Measurements from ENCODE around the gene MACROD2.

GRCh38 chr20:15763366-15763765 lies 1768.0 kb downstream of the MACROD2 start:
- TF ChIP-seq CTCF (IDR thresholded peaks at IDR 0.05; ENCODE audit: insufficient read depth, low read depth, low read length) = no peak
- TF ChIP-seq EZH2 (IDR thresholded peaks at IDR 0.05; ENCODE audit: insufficient read depth, low read length) = no peak
